ENCODE data around the gene BNC1. TPM values are rescaled to one million over a fixed set of nuclear protein-coding genes. Genes with fewer than 3 reads are reported as not detected.

The BNC1 gene
- total and polyA plus RNA-seq, 2 donors (not counting 1 experiment from before 2014, with no cell fraction given): 5.7 to 14.2 TPM

DNA sequence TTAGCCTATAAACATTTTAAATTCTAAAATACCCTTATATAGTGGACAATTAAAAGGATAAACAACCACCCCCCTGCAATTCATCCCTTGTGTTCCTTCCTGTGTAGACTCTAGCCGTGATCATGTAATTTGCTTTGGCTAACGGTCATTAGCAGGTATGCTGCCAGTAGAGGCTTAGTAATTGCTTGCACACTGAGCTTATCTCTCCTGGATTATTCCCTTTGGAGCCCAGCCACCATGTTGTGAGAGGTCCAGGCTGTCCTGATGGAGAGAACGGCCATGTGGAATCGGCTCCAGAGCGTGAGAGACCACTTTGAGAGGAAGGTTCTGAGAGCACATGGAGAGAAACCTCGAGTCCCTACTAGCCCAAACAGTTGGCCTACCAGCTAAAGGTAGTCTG lies 11.0 kb upstream of the BNC1 start:
- TF ChIP-seq EZH2 (IDR thresholded peaks at IDR 0.05; ENCODE audit: low read length, missing control alignments): no peak
- TF ChIP-seq, protein P1, sequence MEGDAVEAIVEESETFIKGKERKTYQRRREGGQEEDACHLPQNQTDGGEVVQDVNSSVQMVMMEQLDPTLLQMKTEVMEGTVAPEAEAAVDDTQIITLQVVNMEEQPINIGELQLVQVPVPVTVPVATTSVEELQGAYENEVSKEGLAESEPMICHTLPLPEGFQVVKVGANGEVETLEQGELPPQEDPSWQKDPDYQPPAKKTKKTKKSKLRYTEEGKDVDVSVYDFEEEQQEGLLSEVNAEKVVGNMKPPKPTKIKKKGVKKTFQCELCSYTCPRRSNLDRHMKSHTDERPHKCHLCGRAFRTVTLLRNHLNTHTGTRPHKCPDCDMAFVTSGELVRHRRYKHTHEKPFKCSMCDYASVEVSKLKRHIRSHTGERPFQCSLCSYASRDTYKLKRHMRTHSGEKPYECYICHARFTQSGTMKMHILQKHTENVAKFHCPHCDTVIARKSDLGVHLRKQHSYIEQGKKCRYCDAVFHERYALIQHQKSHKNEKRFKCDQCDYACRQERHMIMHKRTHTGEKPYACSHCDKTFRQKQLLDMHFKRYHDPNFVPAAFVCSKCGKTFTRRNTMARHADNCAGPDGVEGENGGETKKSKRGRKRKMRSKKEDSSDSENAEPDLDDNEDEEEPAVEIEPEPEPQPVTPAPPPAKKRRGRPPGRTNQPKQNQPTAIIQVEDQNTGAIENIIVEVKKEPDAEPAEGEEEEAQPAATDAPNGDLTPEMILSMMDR (conservative IDR thresholded peaks at IDR 0.05 in 1 of 2, IDR thresholded peaks at IDR 0.05 in 1 of 2; ENCODE audit: low read depth in 1 of 2, low read length in 2 of 2): no peak
- Histone ChIP-seq H3K4me2 (ENCODE audit: extremely low read depth, insufficient read depth, low read length) (no peak overlapping the region), H3K27me3 (ENCODE audit: control insufficient read depth, insufficient read depth, low read length) (no peaks in the 10 kb centered on the region)

DNA sequence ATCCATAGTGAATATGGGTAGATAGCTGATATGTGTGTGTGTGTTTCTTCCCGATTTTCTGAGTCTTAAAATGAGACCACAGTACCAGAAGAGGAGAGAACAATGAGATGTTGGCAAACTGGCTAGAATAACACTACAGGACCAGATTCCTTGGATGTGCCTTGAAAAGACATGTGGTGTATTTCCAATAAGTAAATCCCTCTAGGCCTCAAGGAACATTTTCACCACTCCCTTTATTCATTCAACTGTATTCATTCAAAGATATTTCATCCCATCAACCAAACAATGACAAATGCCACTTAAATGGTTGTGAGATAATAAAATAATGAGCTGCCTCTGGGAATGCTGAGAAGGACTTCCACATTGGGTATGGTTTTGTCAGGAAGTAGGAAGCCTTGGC lies 8.7 kb upstream of the BNC1 start:
- H3K9ac ChIP-seq (ENCODE audit: insufficient read depth, low read length): no peak overlapping the region
- no peaks in the 10 kb centered on the region for H3K79me2 ChIP-seq (ENCODE audit: control insufficient read depth, insufficient read depth, low read length)
- no peak overlapping the region for H2AFZ ChIP-seq (ENCODE audit: low read length)
- H3K4me1 ChIP-seq (ENCODE audit: control insufficient read depth, extremely low read depth, insufficient read depth, low read length): peaks cover 9% of the 10 kb centered on the region
- H3K4me2 ChIP-seq (ENCODE audit: extremely low read depth, insufficient read depth, low read length): no peak overlapping the region
- H3K36me3 ChIP-seq (ENCODE audit: control insufficient read depth, insufficient read depth, low read length): no peaks in the 10 kb centered on the region
- H3K27me3 ChIP-seq (ENCODE audit: control insufficient read depth, insufficient read depth, low read length): no peaks in the 10 kb centered on the region
- no peaks in the 10 kb centered on the region for H3K9me3 ChIP-seq (ENCODE audit: control insufficient read depth, insufficient read depth, low read depth, low read length)
- no peaks in the 10 kb centered on the region for H4K20me1 ChIP-seq (ENCODE audit: control insufficient read depth, extremely low read depth, insufficient read depth, low read length)
- no peak overlapping the region for H3K4me3 ChIP-seq (replicated peaks in 1 of 4; ENCODE audit: control extremely low read depth in 1 of 4, insufficient read depth in 1 of 4, low read depth in 3 of 4, low read length in 4 of 4)
- TF ChIP-seq, protein P1 (conservative IDR thresholded peaks at IDR 0.05 in 1 of 2, IDR thresholded peaks at IDR 0.05 in 1 of 2; ENCODE audit: low read depth in 1 of 2, low read length in 2 of 2): no peak
- TF ChIP-seq EZH2 (IDR thresholded peaks at IDR 0.05; ENCODE audit: low read length, missing control alignments): no peak
- no peak overlapping the region for H3K27ac ChIP-seq (ENCODE audit: insufficient read depth, low read length)
- DNase-seq (ENCODE audit: low read depth in 2 of 2): no peak

More for the DNA sequence above, 11.0 kb upstream of the BNC1 start:
- Histone ChIP-seq H3K9me3 (ENCODE audit: control insufficient read depth, insufficient read depth, low read depth, low read length) (no peaks in the 10 kb centered on the region), H3K4me1 (ENCODE audit: control insufficient read depth, extremely low read depth, insufficient read depth, low read length) (no peaks in the 10 kb centered on the region), H2AFZ (ENCODE audit: low read length) (no peak overlapping the region), H4K20me1 (ENCODE audit: control insufficient read depth, extremely low read depth, insufficient read depth, low read length) (no peaks in the 10 kb centered on the region), H3K9ac (ENCODE audit: insufficient read depth, low read length) (no peak overlapping the region), H3K36me3 (ENCODE audit: control insufficient read depth, insufficient read depth, low read length) (no peaks in the 10 kb centered on the region), H3K4me3 (replicated peaks in 1 of 4; ENCODE audit: control extremely low read depth in 1 of 4, insufficient read depth in 1 of 4, low read depth in 3 of 4, low read length in 4 of 4) (no peak overlapping the region), H3K27ac (ENCODE audit: insufficient read depth, low read length) (no peak overlapping the region), H3K79me2 (ENCODE audit: control insufficient read depth, insufficient read depth, low read length) (no peaks in the 10 kb centered on the region)
- DNase-seq (ENCODE audit: low read depth in 2 of 2): peak in 1 of 2 donors; percentile 29

DNA sequence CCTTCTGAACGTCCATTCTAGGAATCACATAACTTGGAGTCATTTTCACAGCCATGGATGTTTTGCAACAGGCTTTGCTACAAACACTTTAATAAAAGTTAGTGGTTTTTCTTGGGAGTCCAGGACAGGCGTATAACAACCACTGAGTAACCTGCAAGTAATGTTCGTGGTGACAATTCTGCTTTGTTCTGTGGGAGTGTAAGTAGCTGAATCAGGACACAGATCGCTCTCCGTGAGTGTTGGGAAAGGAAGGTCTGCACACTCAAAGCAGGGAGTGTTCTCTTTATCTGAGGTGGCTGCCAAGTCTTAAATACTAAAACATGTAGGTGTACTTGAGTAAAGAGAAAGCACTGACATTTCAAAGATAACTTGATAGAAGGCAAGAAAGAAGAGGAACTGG lies 7.9 kb upstream of the BNC1 start:
- Histone ChIP-seq H2AFZ (ENCODE audit: low read length) (no peak overlapping the region), H3K27ac (ENCODE audit: insufficient read depth, low read length) (no peak overlapping the region), H3K4me2 (ENCODE audit: extremely low read depth, insufficient read depth, low read length) (no peak overlapping the region), H3K9me3 (ENCODE audit: control insufficient read depth, insufficient read depth, low read depth, low read length) (no peaks in the 10 kb centered on the region), H3K9ac (ENCODE audit: insufficient read depth, low read length) (no peak overlapping the region), H3K36me3 (ENCODE audit: control insufficient read depth, insufficient read depth, low read length) (no peaks in the 10 kb centered on the region), H3K4me1 (ENCODE audit: control insufficient read depth, extremely low read depth, insufficient read depth, low read length) (peaks cover 14% of the 10 kb centered on the region), H3K4me3 (replicated peaks in 1 of 4; ENCODE audit: control extremely low read depth in 1 of 4, insufficient read depth in 1 of 4, low read depth in 3 of 4, low read length in 4 of 4) (no peak overlapping the region), H3K27me3 (ENCODE audit: control insufficient read depth, insufficient read depth, low read length) (no peaks in the 10 kb centered on the region), H4K20me1 (ENCODE audit: control insufficient read depth, extremely low read depth, insufficient read depth, low read length) (no peaks in the 10 kb centered on the region), H3K79me2 (ENCODE audit: control insufficient read depth, insufficient read depth, low read length) (no peaks in the 10 kb centered on the region)
- TF ChIP-seq, protein P1 (conservative IDR thresholded peaks at IDR 0.05 in 1 of 2, IDR thresholded peaks at IDR 0.05 in 1 of 2; ENCODE audit: low read depth in 1 of 2, low read length in 2 of 2): no peak
- no peak for TF ChIP-seq EZH2 (IDR thresholded peaks at IDR 0.05; ENCODE audit: low read length, missing control alignments)
- DNase-seq (ENCODE audit: low read depth in 2 of 2): peak in 1 of 2 donors; percentile 87
